H9 (cell line): ENCODE measurements around the gene KIAA0513. TPM values are rescaled to one million over a fixed set of nuclear protein-coding genes. Genes with fewer than 3 reads are reported as not detected.

ENCODE experiments used
- DNase-seq: peaks from one replicate; pipeline ENCODE4 v3.0.0-alpha.2; 2017
- H2AFZ ChIP-seq: one replicate; pipeline ENCODE4 v1.6.1; 2013; ENCODE audit warnings: mild to moderate bottlenecking, low read length, control low read depth, moderate library complexity
- H2AK5ac ChIP-seq: 2 replicates; pipeline ENCODE4 v1.6.1; 2013; ENCODE audit warnings: low read length, control low read depth, mixed read lengths; ENCODE audit not compliant: insufficient read length
- H2BK120ac ChIP-seq: one replicate; pipeline ENCODE4 v1.6.1; 2013; ENCODE audit warnings: low read depth, mild to moderate bottlenecking, low read length, control low read depth, inconsistent platforms; ENCODE audit not compliant: poor library complexity, severe bottlenecking
- H2BK12ac ChIP-seq: 2 replicates; pipeline ENCODE4 v1.6.1; 2013; ENCODE audit warnings: low read length, control low read depth, mixed read lengths, low read depth; ENCODE audit not compliant: insufficient read length
- H2BK15ac ChIP-seq: 2 replicates; pipeline ENCODE4 v1.6.1; 2013; ENCODE audit warnings: low read depth, low read length, control low read depth
- H2BK20ac ChIP-seq: one replicate; pipeline ENCODE4 v1.6.1; 2013; ENCODE audit warnings: low read depth, mild to moderate bottlenecking, low read length, control low read depth, inconsistent platforms; ENCODE audit not compliant: poor library complexity, severe bottlenecking
- H2BK5ac ChIP-seq: 2 replicates; pipeline ENCODE4 v1.6.1; 2013; ENCODE audit warnings: low read length, control low read depth, mixed read lengths; ENCODE audit not compliant: insufficient read length
- H3K14ac ChIP-seq: 2 replicates; pipeline ENCODE4 v1.6.1; 2013; ENCODE audit warnings: low read length, control low read depth; ENCODE audit not compliant: insufficient read depth
- H3K18ac ChIP-seq: 2 replicates; pipeline ENCODE4 v1.6.1; 2013; ENCODE audit warnings: low read depth, mild to moderate bottlenecking, mixed read lengths, low read length, control low read depth; ENCODE audit not compliant: insufficient read length
- H3K23ac ChIP-seq: 2 replicates; pipeline ENCODE4 v1.6.1; 2013; ENCODE audit warnings: low read length, control low read depth, mixed read lengths, low read depth; ENCODE audit not compliant: insufficient read length
- H3K23me2 ChIP-seq: 2 replicates; pipeline ENCODE4 v1.6.1; 2013; ENCODE audit warnings: low read depth, mild to moderate bottlenecking, mixed read lengths, low read length, control low read depth; ENCODE audit not compliant: insufficient read length, poor library complexity, severe bottlenecking
- H3K27ac ChIP-seq: 2 replicates; pipeline ENCODE4 v1.5.1; 2013; ENCODE audit warnings: low read length, control low read depth, mixed read lengths, low read depth; ENCODE audit not compliant: insufficient read length
- H3K27me3 ChIP-seq: 2 replicates; pipeline ENCODE4 v1.6.1; 2013; ENCODE audit warnings: low read length, control low read depth, inconsistent platforms; ENCODE audit not compliant: insufficient read depth
- H3K4ac ChIP-seq: 2 replicates; pipeline ENCODE4 v1.6.1; 2013; ENCODE audit warnings: low read depth, mild to moderate bottlenecking, control low read depth, inconsistent platforms, low read length, moderate library complexity
- H3K4me1 ChIP-seq: 2 replicates; pipeline ENCODE4 v1.6.1; 2013; ENCODE audit warnings: low read length, control low read depth, inconsistent platforms; ENCODE audit not compliant: insufficient read depth
- H3K4me2 ChIP-seq: 2 replicates; pipeline ENCODE4 v1.6.1; 2013; ENCODE audit warnings: low read length, control low read depth, mixed read lengths; ENCODE audit not compliant: insufficient read length, insufficient read depth
- H3K56ac ChIP-seq: 2 replicates; pipeline ENCODE4 v1.6.1; 2013; ENCODE audit warnings: low read depth, mild to moderate bottlenecking, mixed read lengths, low read length, control low read depth; ENCODE audit not compliant: insufficient read length
- H3K79me1 ChIP-seq: 2 replicates; pipeline ENCODE4 v1.6.1; 2013; ENCODE audit warnings: low read depth, mild to moderate bottlenecking, moderate library complexity, low read length, control low read depth, inconsistent platforms; ENCODE audit not compliant: insufficient read depth, poor library complexity, severe bottlenecking
- H3K79me2 ChIP-seq: 2 replicates; pipeline ENCODE4 v1.6.1; 2013; ENCODE audit warnings: low read length, control low read depth, inconsistent platforms; ENCODE audit not compliant: insufficient read depth
- H3K9ac ChIP-seq: 2 replicates; pipeline ENCODE4 v1.6.1; 2013; ENCODE audit warnings: low read length, control low read depth, mixed read lengths; ENCODE audit not compliant: insufficient read length; ENCODE audit errors: extremely low read depth
- H3K9me3 ChIP-seq: one replicate; pipeline ENCODE4 v1.6.1; 2013; ENCODE audit warnings: low read depth, low read length, inconsistent platforms; ENCODE audit not compliant: control insufficient read depth
- H3T11ph ChIP-seq: one replicate; pipeline ENCODE4 v1.6.1; 2013; ENCODE audit warnings: mild to moderate bottlenecking, low read length, control low read depth, inconsistent platforms
- H4K20me1 ChIP-seq: one replicate; pipeline ENCODE4 v1.6.1; 2013; ENCODE audit not compliant: control insufficient read depth, insufficient read length, insufficient read depth
- H4K5ac ChIP-seq: 2 replicates; pipeline ENCODE4 v1.6.1; 2013; ENCODE audit warnings: low read depth, mild to moderate bottlenecking, mixed read lengths, low read length, control low read depth; ENCODE audit not compliant: insufficient read length
- H4K8ac ChIP-seq: replicated peaks from 2 replicates; pipeline ENCODE4 v1.6.1; 2013; ENCODE audit warnings: low read length, control low read depth, mixed read lengths, low read depth; ENCODE audit not compliant: insufficient read length
- H4K91ac ChIP-seq: 2 replicates; pipeline ENCODE4 v1.6.1; 2013; ENCODE audit warnings: low read depth, mild to moderate bottlenecking, moderate library complexity, mixed read lengths, low read length, control low read depth; ENCODE audit not compliant: insufficient read length
- H3K27ac Mint-ChIP-seq, 3 experiments: 2 replicates in 2 of 3; 3 replicates in 1 of 3; pipeline ENCODE4 v1.8.0; 2020 to 2021; ENCODE audit warnings: mixed read lengths in 3 of 3, mild to moderate bottlenecking in 1 of 3, moderate library complexity in 1 of 3
- H3K27me3 Mint-ChIP-seq: 2 replicates; pipeline ENCODE4 v1.8.0; 2021; ENCODE audit warnings: low read depth, mild to moderate bottlenecking, moderate library complexity, mixed read lengths
- H3K36me3 Mint-ChIP-seq, 3 experiments: 2 replicates in 2 of 3; 3 replicates in 1 of 3; pipeline ENCODE4 v1.8.0; 2020 to 2021; ENCODE audit warnings: low read depth in 3 of 3, mixed read lengths in 3 of 3; ENCODE audit not compliant: insufficient read depth in 1 of 3
- H3K4me1 Mint-ChIP-seq, 2 experiments: 2 replicates each; pipeline ENCODE4 v1.8.0; 2020; ENCODE audit warnings: mixed read lengths in 2 of 2
- H3K4me3 Mint-ChIP-seq, 2 experiments: 2 replicates in 1 of 2; 3 replicates in 1 of 2; pipeline ENCODE4 v1.8.0; 2020 to 2021; ENCODE audit warnings: mild to moderate bottlenecking in 2 of 2, mixed read lengths in 2 of 2, moderate library complexity in 1 of 2
- H3K9me3 Mint-ChIP-seq, 2 experiments: 2 replicates in 1 of 2; 3 replicates in 1 of 2; pipeline ENCODE4 v1.8.0; 2020; ENCODE audit warnings: mild to moderate bottlenecking in 2 of 2, mixed read lengths in 2 of 2, moderate library complexity in 1 of 2
- CTCF ChIP-seq: fragments of 200-600 bp; sonication (generic); conservative IDR thresholded peaks from 3 replicates; pipeline ENCODE4 v1.8.0; 2021; ENCODE audit warnings: antibody characterized with exemption, mild to moderate bottlenecking
- WGBS: extraction: QIAGEN DNeasy Blood & Tissue Kit; methylation state at CpG from one replicate; pipeline ENCODE4 v1.1.7; 2013; ENCODE audit warnings: missing lambda C conversion rate, low lambda C conversion rate, mixed read lengths; ENCODE audit not compliant: insufficient read length; ENCODE audit errors: extremely low coverage; 5-methylcytosine and 5-hydroxymethylcytosine counted together
- total RNA-seq: library from RNA; stranded (reverse); gene quantifications from 2 replicates; pipeline ENCODE4 v1.2.1, GENCODE V29; 2021

The KIAA0513 gene
- total RNA-seq, 1 experiment from 2014 or later = 4.7 TPM

DNA sequence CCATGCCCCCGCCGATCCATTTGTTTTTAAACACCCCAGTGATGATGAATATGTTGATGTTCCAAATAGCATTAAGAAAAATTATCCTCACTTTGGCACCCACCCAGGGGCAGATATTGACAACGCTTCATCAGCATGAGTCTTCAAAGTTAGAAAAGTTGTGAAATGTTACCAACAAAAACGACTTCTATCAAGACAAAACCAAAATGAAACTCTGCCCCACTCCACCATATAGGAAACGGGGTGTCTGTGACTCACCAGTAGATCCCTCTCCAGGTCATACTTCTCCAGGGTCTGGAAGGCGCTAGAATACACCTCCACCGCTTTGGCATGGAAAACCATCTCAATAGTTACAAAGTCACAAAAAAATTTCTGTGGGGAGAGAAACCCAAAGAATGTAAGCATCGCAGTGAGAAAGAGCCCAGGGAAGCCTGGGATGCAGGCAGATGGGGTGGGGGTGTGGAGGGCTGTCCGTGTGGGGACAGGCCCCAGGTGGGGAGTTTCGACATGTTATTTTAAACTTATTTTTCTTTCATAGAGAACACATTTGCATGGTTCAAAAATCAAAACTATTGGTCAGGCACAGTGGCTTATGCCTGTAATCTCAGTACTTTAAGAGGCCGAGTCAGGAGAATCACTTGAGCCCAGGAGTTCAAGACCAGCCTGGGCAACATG, 74.5 kb downstream of the KIAA0513 start:
- no peak overlapping the region for H3T11ph ChIP-seq
- H3K79me2 ChIP-seq = no peaks in the 10 kb centered on the region
- no peaks in the 10 kb centered on the region for H4K20me1 ChIP-seq
- no peak overlapping the region for H2BK15ac ChIP-seq
- H3K23me2 ChIP-seq = no peaks in the 10 kb centered on the region
- no peak for TF ChIP-seq CTCF
- no peaks in the 10 kb centered on the region for H3K4me1 ChIP-seq
- H2BK5ac ChIP-seq = no peak overlapping the region
- no peak overlapping the region for H3K23ac ChIP-seq
- H2AK5ac ChIP-seq = no peak overlapping the region
- H4K91ac ChIP-seq = no peak overlapping the region
- no peaks in the 10 kb centered on the region for H3K9me3 Mint-ChIP-seq
- peaks cover 34% of the 10 kb centered on the region for H3K27me3 Mint-ChIP-seq
- no peaks in the 10 kb centered on the region for H3K9me3 ChIP-seq
- no peaks in the 10 kb centered on the region for H3K36me3 Mint-ChIP-seq
- no peak overlapping the region for H3K27ac Mint-ChIP-seq
- H3K4me2 ChIP-seq = no peak overlapping the region
- H3K4me3 Mint-ChIP-seq = no peak overlapping the region
- no peak overlapping the region for H2AFZ ChIP-seq
- DNase-seq = no peak
- H3K18ac ChIP-seq = no peak overlapping the region
- peaks cover 2 to 9% of the 10 kb centered on the region in 2 experiments; a peak in 3 of 4 replicates for H3K4me1 Mint-ChIP-seq
- no peak overlapping the region for H2BK120ac ChIP-seq
- no peak overlapping the region for H4K5ac ChIP-seq
- no peak overlapping the region for H2BK20ac ChIP-seq
- no peak overlapping the region for H3K27ac ChIP-seq
- no CpG with 5 or more reads among the region's 11 CpGs for WGBS
- H3K14ac ChIP-seq = no peak overlapping the region
- H4K8ac ChIP-seq = no peak overlapping the region
- no peak overlapping the region for H2BK12ac ChIP-seq
- no peaks in the 10 kb centered on the region for H3K27me3 ChIP-seq
- no peak overlapping the region for H3K4ac ChIP-seq
- no peak overlapping the region for H3K9ac ChIP-seq
- no peaks in the 10 kb centered on the region for H3K79me1 ChIP-seq
- no peak overlapping the region for H3K56ac ChIP-seq
